Tibial nerve (tissue), 4 donors: ENCODE measurements around the gene HDAC11. TPM values are rescaled to one million over a fixed set of nuclear protein-coding genes. Genes with fewer than 3 reads are reported as not detected.

Source experiments
- DNase-seq, 2 donors: peaks; one replicate each; pipeline ENCODE4 v3.0.0-alpha.2; 2019; ENCODE audit warnings: low spot score in 2 of 2
- H3K27ac ChIP-seq, 4 donors: fragments of 200-600 bp; sonication (generic) in 3 of 4; one replicate each; pipeline ENCODE4 v1.5.1; 2017 to 2019; ENCODE audit warnings: mild to moderate bottlenecking in 1 of 4
- H3K27me3 ChIP-seq, 2 donors: fragments of 200-600 bp; sonication (generic) in 1 of 2; one replicate each; pipeline versions ENCODE4 v1.5.1 to v1.6.0; 2017 to 2019
- H3K36me3 ChIP-seq, 3 donors: fragments of 200-600 bp; sonication (generic); one replicate each; pipeline ENCODE4 v1.5.1; 2018 to 2019
- H3K4me1 ChIP-seq, 4 donors: fragments of 200-600 bp; sonication (generic) in 3 of 4; one replicate each; pipeline ENCODE4 v1.5.1; 2017 to 2019
- H3K4me3 ChIP-seq, 4 donors: fragments of 200-600 bp; sonication (generic) in 3 of 4; one replicate each; pipeline ENCODE4 v1.5.1; 2017 to 2019; ENCODE audit warnings: mild to moderate bottlenecking in 1 of 4, moderate library complexity in 1 of 4
- H3K9me3 ChIP-seq, 4 donors: fragments of 200-600 bp; sonication (generic) in 3 of 4; one replicate each; pipeline ENCODE4 v1.5.1; 2017 to 2019
- EP300 ChIP-seq, 2 donors: sonication (generic); formaldehyde crosslinking; IDR thresholded peaks; one replicate each; pipeline ENCODE4 v1.6.1; 2017; ENCODE audit warnings: antibody characterized with exemption in 2 of 2, mild to moderate bottlenecking in 1 of 2
- POLR2A ChIP-seq, 2 donors: fragments of 450-650 bp; IDR thresholded peaks; one replicate each; pipeline ENCODE4 v1.6.1; 2017; ENCODE audit warnings: antibody characterized with exemption in 2 of 2, mild to moderate bottlenecking in 2 of 2, moderate library complexity in 2 of 2
- WGBS, 2 donors: methylation state at CpG; one replicate each; pipeline ENCODE4 v1.1.5; 2018; 5-methylcytosine and 5-hydroxymethylcytosine counted together
- total RNA-seq, 4 donors: library from RNA; depleted of rRNA; stranded (reverse); fragments of >200 nt; gene quantifications; one replicate each; pipeline ENCODE4 v1.1.0, GENCODE V29; 2016
- TF ChIP-seq, protein P1 (sequence below), 5 experiments: fragments of 200-600 bp in 3 of 5; fragments of 450-650 bp in 2 of 5; sonication (generic) in 3 of 5; IDR thresholded peaks; one replicate each; pipeline ENCODE4 v1.5.1; 2016 to 2019; ENCODE audit warnings: antibody characterized with exemption in 5 of 5, mild to moderate bottlenecking in 3 of 5, moderate library complexity in 2 of 5

The HDAC11 gene
- total RNA-seq, 4 donors from 2014 or later: 20.9 to 25.1 (median 23.9) TPM

DNA sequence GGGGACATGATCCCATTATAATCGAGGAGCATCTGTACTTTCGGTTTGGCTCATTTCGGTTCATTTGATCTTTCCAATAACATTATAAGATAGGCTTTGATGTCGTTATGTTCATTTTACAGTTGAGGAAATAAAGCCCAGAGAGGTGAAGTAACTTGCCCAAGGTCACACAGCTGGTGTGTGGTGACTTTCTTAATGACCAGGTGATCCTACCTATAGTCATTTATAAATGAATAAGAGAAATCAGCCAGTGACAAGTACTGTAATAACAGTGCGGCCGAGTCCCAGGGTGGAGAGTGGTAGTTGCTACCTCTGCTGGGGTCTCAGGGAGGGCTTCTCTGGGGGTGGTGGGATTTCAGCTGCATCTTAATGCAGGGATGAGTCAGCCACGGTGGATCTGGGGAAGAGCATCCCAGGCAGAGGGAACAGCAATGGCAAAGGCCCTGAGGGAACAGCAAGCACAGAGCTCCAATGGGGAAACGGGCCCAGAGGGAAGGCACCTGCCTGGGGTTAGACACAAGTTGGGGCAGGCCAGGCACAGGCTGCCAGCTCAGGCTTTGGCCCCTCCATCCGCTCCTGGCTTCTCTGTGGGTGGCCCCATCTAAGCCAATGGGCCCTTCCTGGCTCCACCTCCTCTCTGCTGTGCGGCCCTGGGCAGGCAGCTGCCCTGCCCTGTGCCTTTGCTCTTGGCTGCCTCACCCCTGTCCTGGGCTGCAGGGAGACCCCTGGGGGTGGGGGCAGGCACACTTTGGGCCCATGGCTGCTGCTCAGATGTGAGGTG lies 67.7 kb downstream of the HDAC11 start:
- Histone ChIP-seq H3K4me1 (peaks cover 0 to 80% (median 12%) of the 10 kb centered on the region in 4 donors), H3K9me3 (no peaks in the 10 kb centered on the region), H3K27me3 (no peaks in the 10 kb centered on the region), H3K4me3 (no peak overlapping the region), H3K36me3 (no peaks in the 10 kb centered on the region), H3K27ac (peak overlapping the region; percentile 62 to 88 (median 78))
- WGBS, 2 donors: 79 to 83% methylated on average over 9 to 10 of the region's 10 CpGs
- TF ChIP-seq POLR2A (IDR thresholded peaks at IDR 0.05) (no peak), EP300 (IDR thresholded peaks at IDR 0.05) (no peak)
- TF ChIP-seq, protein P1, sequence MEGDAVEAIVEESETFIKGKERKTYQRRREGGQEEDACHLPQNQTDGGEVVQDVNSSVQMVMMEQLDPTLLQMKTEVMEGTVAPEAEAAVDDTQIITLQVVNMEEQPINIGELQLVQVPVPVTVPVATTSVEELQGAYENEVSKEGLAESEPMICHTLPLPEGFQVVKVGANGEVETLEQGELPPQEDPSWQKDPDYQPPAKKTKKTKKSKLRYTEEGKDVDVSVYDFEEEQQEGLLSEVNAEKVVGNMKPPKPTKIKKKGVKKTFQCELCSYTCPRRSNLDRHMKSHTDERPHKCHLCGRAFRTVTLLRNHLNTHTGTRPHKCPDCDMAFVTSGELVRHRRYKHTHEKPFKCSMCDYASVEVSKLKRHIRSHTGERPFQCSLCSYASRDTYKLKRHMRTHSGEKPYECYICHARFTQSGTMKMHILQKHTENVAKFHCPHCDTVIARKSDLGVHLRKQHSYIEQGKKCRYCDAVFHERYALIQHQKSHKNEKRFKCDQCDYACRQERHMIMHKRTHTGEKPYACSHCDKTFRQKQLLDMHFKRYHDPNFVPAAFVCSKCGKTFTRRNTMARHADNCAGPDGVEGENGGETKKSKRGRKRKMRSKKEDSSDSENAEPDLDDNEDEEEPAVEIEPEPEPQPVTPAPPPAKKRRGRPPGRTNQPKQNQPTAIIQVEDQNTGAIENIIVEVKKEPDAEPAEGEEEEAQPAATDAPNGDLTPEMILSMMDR (IDR thresholded peaks at IDR 0.05): no peak
- DNase-seq: no peak

DNA sequence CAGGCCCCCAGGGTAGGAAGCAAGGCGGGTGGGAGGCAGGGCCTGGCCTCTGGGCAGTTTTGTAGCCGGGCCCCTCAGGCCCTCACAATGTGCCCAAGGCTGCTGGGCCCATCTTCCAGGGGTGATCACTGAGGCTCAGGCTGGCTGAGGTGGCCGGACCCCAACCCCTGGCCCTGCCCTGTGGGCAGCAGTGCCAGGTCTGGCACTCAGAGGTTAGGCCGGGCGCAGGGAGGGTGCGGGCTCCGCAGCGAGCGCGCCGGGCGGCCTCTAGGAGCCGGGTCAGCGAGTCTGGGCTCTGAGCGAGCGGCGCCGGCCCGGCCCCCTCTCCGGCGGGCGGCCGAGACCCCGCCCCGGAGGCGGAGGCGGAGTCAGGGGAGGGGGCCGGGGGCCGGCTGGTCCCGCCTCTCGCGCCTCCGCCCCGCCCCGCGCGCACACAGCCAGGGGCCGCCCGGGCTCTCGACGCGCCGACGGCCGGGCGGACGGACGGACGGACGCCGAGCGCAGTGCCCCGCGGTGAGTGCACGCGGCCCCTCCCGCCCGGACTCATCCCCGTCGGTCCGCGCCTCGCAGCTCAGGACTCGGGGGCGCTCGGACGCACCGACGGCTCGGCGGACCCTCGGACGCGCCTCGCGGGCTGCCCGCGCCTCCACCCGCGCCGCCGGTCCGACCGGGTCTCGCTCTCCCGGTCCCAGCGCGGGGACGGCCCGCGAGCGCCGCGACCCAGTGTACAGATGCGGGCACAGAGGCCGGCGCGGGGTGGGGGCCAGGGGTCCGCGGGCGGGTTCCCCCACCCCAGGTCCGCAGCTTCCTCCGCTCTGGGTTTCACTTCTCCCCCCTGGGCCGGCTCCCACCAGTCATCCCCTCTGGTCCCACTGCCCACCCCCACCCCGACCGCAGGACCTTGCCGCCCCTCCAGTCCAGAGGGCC lies 68.9 kb downstream of the HDAC11 start, which contains the start of gene FBLN2:
FBLN2 (plus strand) TSS at position 430 of the 927 bp plus-strand sequence. CDS start 21,231 bp downstream, outside the sequence.
- H3K27ac ChIP-seq: peak within 1 kb of the TSS; percentile 71 to 88 (median 80)
- H3K27me3 ChIP-seq: no peaks in the 10 kb centered on the region
- H3K9me3 ChIP-seq: no peaks in the 10 kb centered on the region
- H3K36me3 ChIP-seq: no peaks in the 10 kb centered on the region
- no peak for DNase-seq
- peak within 1 kb of the TSS; percentile 46 to 74 (median 54) for H3K4me3 ChIP-seq
- 3 to 17% methylated on average over 12 to 15 of the region's 107 CpGs for WGBS, 2 donors
- TF ChIP-seq EP300 (IDR thresholded peaks at IDR 0.05): peak in 1 of 2 donors; percentile 10
- TF ChIP-seq, protein P1 (IDR thresholded peaks at IDR 0.05): no peak
- TF ChIP-seq POLR2A (IDR thresholded peaks at IDR 0.05): peak in 1 of 2 donors; percentile 65
- H3K4me1 ChIP-seq: peaks cover 0 to 83% (median 18%) of the 10 kb centered on the region in 4 donors

DNA sequence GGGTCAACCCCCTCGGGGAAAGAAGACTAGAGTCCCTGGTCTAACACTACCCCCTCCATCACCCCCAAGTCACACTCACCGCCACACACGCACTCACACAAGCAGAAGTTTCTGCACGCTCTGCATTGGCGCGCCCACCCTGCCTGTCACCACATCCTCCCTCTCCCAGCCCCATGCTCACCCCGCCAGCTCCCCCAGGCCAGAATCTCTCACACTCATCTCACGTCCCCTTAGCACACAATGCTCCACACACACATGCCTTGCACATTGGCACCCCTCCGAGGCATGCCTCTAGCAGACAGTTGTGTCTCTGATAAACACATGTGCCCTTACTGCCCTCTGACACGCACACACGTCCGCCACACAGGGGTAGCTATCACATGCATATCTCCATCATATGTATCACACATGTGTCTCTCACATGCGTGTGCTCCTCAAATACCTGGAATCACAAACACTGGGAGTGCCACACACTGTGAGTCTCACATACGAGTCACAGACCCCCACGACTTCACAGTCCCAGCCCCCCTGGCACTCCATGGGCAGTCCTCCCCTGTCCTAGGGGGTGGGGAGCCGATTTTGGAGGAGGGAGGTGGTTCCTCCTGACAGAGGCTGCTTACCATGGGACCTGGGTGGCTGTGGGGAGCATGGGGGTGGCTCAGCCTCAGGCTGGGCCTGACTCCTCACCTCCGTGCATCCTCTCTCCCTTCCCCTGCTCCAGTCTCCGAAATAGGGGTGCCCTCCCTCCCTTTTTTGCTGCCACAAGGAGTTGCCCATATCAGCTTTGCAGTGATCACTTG lies 69.7 kb downstream of the HDAC11 start:
- H3K27ac ChIP-seq: peak overlapping the region; percentile 71 to 88 (median 78)
- 38% methylated on average over 18 of the region's 18 CpGs for WGBS, 2 donors
- no peaks in the 10 kb centered on the region for H3K36me3 ChIP-seq
- TF ChIP-seq POLR2A (IDR thresholded peaks at IDR 0.05) (no peak), EP300 (IDR thresholded peaks at IDR 0.05) (no peak)
- TF ChIP-seq, protein P1 (IDR thresholded peaks at IDR 0.05): no peak
- H3K4me3 ChIP-seq: peak overlapping the region; percentile 46 to 74 (median 54)
- no peaks in the 10 kb centered on the region for H3K9me3 ChIP-seq
- DNase-seq: no peak
- peaks cover 0 to 84% (median 18%) of the 10 kb centered on the region in 4 donors for H3K4me1 ChIP-seq
- H3K27me3 ChIP-seq: no peaks in the 10 kb centered on the region

DNA sequence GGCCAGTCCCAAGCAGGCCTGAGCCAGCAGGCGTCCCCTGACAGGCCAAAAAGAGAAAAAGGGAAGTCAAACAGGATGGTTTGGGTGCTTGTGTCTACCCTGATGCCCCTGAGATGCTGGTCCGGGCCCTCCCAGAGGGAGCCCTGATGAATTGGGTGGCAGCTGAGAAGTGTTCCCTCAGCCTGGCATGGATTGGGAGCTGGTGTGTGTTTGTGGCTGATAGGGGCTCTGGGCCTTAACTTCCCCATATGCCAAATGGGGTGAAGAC lies 70.3 kb downstream of the HDAC11 start:
- Histone ChIP-seq H3K9me3 (no peaks in the 10 kb centered on the region), H3K36me3 (no peaks in the 10 kb centered on the region), H3K4me1 (peaks cover 0 to 81% (median 18%) of the 10 kb centered on the region in 4 donors), H3K27ac (peak overlapping the region; percentile 71 to 88 (median 78)), H3K4me3 (peak overlapping the region; percentile 46 to 74 (median 54)), H3K27me3 (no peaks in the 10 kb centered on the region)
- WGBS, 2 donors: 40 to 56% methylated on average over 2 of the region's 2 CpGs
- DNase-seq: no peak
- TF ChIP-seq, protein P1 (IDR thresholded peaks at IDR 0.05): no peak
- TF ChIP-seq EP300 (IDR thresholded peaks at IDR 0.05) (no peak), POLR2A (IDR thresholded peaks at IDR 0.05) (no peak)
